Right ventricle myocardium superior (tissue), 1 donor: ENCODE results near the gene TMEFF2. TPM values are rescaled to one million over a fixed set of nuclear protein-coding genes. Genes with fewer than 3 reads are reported as not detected.
"Not testable (repeated sequence)": the region's sequence is repeated elsewhere in the genome, so short reads cannot be mapped to it uniquely, and the experiment has no call there.

Source experiments
- ATAC-seq: fragments of 200-7000 bp; cut with Tn5 transposase; one replicate; pipeline ENCODE4 v1.9.1; 2020; ENCODE audit warnings: mild to moderate bottlenecking; ENCODE audit not compliant: poor library complexity
- DNase-seq: peaks from one replicate; pipeline ENCODE4 v3.0.0-alpha.2; 2020
- intact Hi-C: fragments of 100-400 bp; cut with DNase I; formaldehyde crosslinking; loops from one replicate; pipeline ENCODE4 v1.11.2; 2022
- total RNA-seq: library from RNA; stranded (reverse); fragmentation: NEBNext Ultra II Directional; extraction: Animal tissue kit (Norgen Biotek cat#: 25700); gene quantifications from one replicate; pipeline ENCODE4 v1.2.1, GENCODE V29; 2021
- donor health status: DM: no; HTN: yes; CAD: no; lungs with severe emphysema.

The TMEFF2 gene
- total RNA-seq, 1 donor from 2014 or later, result 0.19 TPM

DNA sequence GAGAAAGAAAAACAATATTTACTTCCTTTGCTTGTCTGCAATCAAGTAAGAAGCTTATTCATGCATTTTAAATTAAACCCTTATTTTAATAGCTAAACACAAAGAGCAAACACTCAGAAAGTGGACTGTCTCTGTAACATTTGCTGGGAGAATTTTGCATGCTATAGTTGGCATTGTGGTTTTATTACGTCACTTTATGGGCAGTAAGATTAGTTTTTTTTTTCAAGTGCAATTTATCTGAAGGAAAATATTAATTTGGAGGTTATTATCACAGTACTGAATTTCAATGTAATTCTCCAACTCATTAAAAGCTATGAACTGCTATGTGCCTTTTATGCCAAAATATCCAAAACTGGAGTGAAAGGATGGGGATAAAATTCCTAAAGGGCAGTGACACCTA, 103.3 kb downstream of the TMEFF2 start:
- ATAC-seq (no peak), DNase-seq (no peak)
- intact Hi-C loops, result no loop called here

GRCh38 chr2:192090911-192091310, 103.8 kb downstream of the TMEFF2 start:
- ATAC-seq, result peak; percentile 53

GRCh38 chr2:192087398-192087958, 107.3 kb downstream of the TMEFF2 start:
- intact Hi-C loops, result no loop called here
- ATAC-seq (no peak), DNase-seq (no peak)

More at GRCh38 chr2:192090911-192091310, 103.8 kb downstream of the TMEFF2 start:
- no peak for DNase-seq
- intact Hi-C loops, result no loop called here

- intact Hi-C loops, result no loop called here
- ATAC-seq (no peak), DNase-seq (no peak)
Measured at GRCh38 chr2:192082121-192082520, 112.6 kb downstream of the TMEFF2 start.

DNA sequence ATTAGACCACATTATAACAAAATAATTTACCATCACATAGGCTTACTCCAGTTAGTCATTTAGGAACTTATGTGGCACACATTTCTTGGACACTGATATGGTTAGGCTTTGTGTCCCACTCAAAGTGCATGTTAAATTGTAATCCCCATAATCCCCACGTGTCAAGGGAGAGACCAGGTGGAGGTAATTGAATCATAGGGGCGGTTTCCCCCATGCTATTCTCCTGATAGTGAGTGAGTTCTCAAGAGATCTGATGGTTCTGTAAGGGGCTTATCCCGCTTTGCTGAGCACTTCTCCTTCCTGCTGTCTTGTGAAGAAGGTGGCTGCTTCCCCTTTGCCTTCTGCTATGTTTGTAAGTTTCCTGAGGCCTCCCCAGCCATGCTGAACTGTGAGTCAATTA, 114.6 kb downstream of the TMEFF2 start:
- DNase-seq, intact Hi-C loops, ATAC-seq: not testable (repeated sequence)

- ATAC-seq (no peak), DNase-seq (no peak)
- intact Hi-C loops, result no loop called here
Measured at GRCh38 chr2:192073878-192074277, 120.9 kb downstream of the TMEFF2 start.

- no peak for ATAC-seq
- no peak for DNase-seq
- intact Hi-C loops, result no loop called here
Measured at GRCh38 chr2:192072778-192073177, 122.0 kb downstream of the TMEFF2 start.

- intact Hi-C loops, result no loop called here
- DNase-seq (no peak), ATAC-seq (no peak)
Measured at GRCh38 chr2:192072261-192072660, 122.5 kb downstream of the TMEFF2 start.

DNA sequence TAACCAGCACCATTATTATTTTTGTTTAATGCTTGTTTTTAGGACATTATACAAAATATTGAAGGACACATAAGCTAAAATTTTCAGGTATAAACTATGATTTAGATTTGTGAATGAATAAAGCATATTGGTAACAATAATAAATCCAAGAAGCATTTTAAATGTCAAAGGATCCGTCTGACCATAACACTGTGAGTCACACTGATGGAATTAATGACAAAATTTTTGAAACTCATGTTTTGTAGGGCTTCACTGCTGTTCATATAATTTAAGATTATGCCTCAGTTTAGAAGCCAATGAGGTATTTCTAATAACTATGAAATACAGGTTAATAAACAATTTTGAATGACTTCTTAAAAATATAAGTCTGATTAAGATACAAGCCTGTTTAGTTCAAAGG, 124.6 kb downstream of the TMEFF2 start:
- intact Hi-C loops, result no loop called here
- DNase-seq (no peak), ATAC-seq (no peak)

GRCh38 chr2:192069417-192069816, 125.3 kb downstream of the TMEFF2 start:
- DNase-seq, result no peak
- ATAC-seq, result no peak
- intact Hi-C loops, result no loop called here

GRCh38 chr2:192068966-192069365, 125.8 kb downstream of the TMEFF2 start:
- DNase-seq (no peak), ATAC-seq (no peak)
- intact Hi-C loops, result no loop called here

DNA sequence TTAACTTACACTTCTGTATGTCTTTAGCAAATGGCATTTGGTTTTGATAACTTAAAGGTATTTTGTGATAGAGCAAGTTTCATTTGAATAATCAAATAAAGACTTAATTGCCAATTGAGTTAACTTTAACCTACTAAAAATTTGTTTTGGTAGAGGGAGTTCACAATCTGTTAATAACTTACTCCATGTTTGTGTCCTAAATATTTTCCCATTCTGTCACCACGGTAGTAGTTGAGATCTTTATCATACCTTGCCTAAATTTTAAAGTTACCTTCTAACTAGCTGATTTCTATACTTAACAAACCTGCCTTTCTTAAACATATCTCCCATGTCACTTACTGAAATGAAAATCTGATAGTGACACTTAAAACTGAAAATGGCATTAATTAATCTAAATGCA, 127.1 kb downstream of the TMEFF2 start:
- no peak for DNase-seq
- no peak for ATAC-seq
- intact Hi-C loops, result no loop called here

DNA sequence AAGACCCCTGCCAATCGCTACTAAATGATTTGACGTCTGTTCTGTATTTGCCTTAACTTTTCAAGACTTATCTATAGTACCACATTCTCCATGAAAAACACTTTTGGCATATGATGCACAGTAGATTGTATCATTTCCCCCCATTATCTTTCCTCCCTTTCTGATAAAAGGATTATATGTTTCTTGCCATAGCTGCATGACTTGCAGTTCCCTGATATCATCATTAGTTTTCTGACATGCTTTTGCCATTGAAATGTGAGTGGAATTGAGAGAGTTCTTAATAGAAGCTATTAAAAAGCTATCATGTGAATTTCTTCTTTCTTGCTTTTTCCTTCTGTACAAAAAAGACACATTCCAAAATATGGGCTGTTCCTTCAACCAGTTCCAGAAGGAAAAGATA, 130.3 kb downstream of the TMEFF2 start:
- ATAC-seq, result no peak
- no peak for DNase-seq
- intact Hi-C loops, result no loop called here

- no peak for ATAC-seq
- no peak for DNase-seq
- intact Hi-C loops, result no loop called here
Measured at GRCh38 chr2:192060161-192060560, 134.6 kb downstream of the TMEFF2 start.

DNA sequence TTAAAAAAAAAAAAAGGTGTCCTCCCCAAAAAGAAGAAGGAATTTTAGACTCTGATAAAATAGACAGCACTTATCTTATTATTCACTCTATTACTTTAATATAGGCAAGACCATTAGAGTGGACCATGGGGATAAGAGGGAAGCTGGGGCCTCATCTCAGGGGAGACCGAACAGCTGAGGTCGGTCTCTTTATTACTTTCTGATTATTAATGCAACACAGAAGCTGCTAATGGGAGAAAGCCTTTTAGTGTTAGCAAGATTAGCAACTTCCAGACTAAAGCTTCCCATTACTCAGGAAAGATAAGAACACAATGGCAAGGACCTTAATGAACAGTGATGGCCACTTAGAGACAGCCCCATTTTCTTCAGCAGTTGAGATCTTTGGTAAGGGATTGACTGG, 135.5 kb downstream of the TMEFF2 start:
- no peak for DNase-seq
- no peak for ATAC-seq
- intact Hi-C loops, result no loop called here

- no peak for DNase-seq
- no peak for ATAC-seq
- intact Hi-C loops, result no loop called here
Measured at GRCh38 chr2:192053921-192054320, 140.8 kb downstream of the TMEFF2 start.

DNA sequence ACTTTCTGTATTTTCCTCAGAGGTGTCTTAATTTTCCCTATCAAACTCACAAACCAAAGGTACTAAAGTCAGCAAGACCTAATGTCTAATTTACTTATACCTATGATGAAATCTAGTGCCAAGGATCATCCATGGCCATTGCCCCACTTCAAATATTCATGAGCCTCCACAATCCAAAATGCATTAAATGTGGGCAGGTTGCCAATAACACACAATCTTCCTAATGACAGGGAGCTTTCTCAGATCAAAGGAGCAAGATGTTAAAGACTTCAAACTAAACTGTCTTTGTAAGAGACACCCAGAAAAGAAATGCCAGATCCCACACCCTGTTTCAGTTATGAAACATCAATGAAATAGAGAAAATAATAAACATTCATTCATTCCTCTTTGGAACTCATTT, 143.2 kb downstream of the TMEFF2 start:
- no peak for ATAC-seq
- intact Hi-C loops, result no loop called here

DNA sequence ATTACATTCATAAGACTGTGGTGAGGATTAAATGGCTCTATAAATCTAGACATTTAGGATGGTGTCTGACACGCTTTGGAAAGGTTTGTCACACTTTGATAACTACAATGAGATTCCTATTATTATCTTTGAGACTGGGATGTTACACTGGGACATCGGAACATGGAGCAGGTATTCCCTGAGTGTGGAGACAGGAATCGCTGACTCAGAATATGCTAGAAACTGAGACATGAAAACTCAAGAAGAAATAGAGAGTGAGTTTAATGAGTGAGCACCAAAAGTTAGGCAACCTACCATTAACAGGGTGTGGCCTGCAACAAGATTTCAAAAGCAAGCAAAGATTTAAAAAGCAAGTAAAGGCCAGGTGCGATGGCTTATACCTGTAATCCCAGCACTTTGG, 145.4 kb downstream of the TMEFF2 start:
- no peak for DNase-seq
- intact Hi-C loops, result no loop called here
- no peak for ATAC-seq

More for the DNA sequence above, 143.2 kb downstream of the TMEFF2 start:
- DNase-seq, result no peak

GRCh38 chr2:192047315-192048107, 147.2 kb downstream of the TMEFF2 start:
- no peak for ATAC-seq

GRCh38 chr2:192044496-192044895, 150.2 kb downstream of the TMEFF2 start:
- DNase-seq (no peak), ATAC-seq (no peak)
- intact Hi-C loops, result no loop called here

More at GRCh38 chr2:192047315-192048107, 147.2 kb downstream of the TMEFF2 start:
- intact Hi-C loops, result no loop called here
- DNase-seq, result no peak
